ENCODE results near the gene CAV3. TPM values are rescaled to one million over a fixed set of nuclear protein-coding genes. Genes with fewer than 3 reads are reported as not detected.

Gene CAV3
- total and polyA plus RNA-seq, 10 of the 15 experiments (the other 5 are each of a cell fraction or from before 2014, with no cell fraction given): not detected

DNA sequence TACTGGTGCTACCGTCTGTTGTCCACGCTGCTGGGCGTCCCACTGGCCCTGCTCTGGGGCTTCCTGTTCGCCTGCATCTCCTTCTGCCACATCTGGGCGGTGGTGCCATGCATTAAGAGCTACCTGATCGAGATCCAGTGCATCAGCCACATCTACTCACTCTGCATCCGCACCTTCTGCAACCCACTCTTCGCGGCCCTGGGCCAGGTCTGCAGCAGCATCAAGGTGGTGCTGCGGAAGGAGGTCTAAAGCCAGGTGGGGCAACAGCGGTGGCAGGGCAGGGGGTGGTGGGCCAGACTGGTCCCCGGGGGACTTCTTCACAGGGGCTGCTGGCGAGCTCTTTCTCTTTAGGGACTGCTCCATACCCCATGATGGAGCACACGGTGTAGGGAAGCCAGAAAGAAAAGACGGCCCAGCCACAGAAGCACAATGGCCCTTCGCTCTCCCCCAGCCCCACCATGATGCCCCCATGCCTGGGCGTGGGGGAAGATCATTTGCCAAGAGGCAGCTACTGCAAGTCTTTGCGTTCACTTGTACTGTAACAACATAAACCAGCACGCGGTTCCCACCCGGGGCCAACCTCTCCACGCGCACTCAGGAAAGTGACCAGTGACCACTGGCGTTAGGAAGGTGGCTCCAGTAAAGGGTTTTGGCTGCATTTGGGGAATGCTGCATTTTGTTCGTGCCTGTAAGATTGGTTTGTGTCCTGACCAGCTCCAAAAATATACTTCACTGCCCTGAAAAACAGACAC, 12.2 kb downstream of the CAV3 start:
- WGBS (ENCODE audit: insufficient coverage, insufficient replicate concordance, low lambda C conversion rate, missing lambda C conversion rate): 48% methylated on average over 25 of the region's 25 CpGs
- no peak for FAIRE-seq
- H3K4me3 ChIP-seq: no peak overlapping the region
- no peaks in the 10 kb centered on the region for H3K79me2 ChIP-seq (ENCODE audit: control insufficient read depth, insufficient read depth, low read length)
- H3K27ac ChIP-seq (ENCODE audit: control insufficient read depth, insufficient read depth): no peak overlapping the region
- no peaks in the 10 kb centered on the region for H3K4me1 ChIP-seq (ENCODE audit: control insufficient read depth, insufficient read depth, low read length)
- in situ Hi-C loops (cut with MboI): no loop called here
- no peaks in the 10 kb centered on the region; a peak in 1 of 4 replicates for H3K36me3 ChIP-seq (ENCODE audit: control insufficient read depth in 2 of 2, insufficient read depth in 2 of 2, low read length in 1 of 2)
- CTCF ChIA-PET: no interaction called here
- POLR2A ChIA-PET: no interaction called here
- H3K9ac ChIP-seq (ENCODE audit: control insufficient read depth, insufficient read depth, low read length): no peak overlapping the region
- RAD21 ChIA-PET (ENCODE audit: unreplicated experiment): no interaction called here
- no TSS peak for BruUV-seq (replicated peaks)
- intact Hi-C loops (cut with micrococcal nuclease; ENCODE audit: unreplicated experiment): no loop called here
- no peak overlapping the region for H2AFZ ChIP-seq (ENCODE audit: control insufficient read depth, low read depth, low read length)
- no peak for TF ChIP-seq NR2C1 (IDR thresholded peaks at IDR 0.05)
- TF ChIP-seq MYC (IDR thresholded peaks at IDR 0.05; ENCODE audit: insufficient read depth, insufficient read length, insufficient replicate concordance, low read length, severe bottlenecking): no peak
- TF ChIP-seq GATAD2B (conservative IDR thresholded peaks at IDR 0.05; ENCODE audit: low read depth): no peak
- no peak for TF ChIP-seq TARDBP (IDR thresholded peaks at IDR 0.05; ENCODE audit: borderline replicate concordance)
- TF ChIP-seq NRF1 (conservative IDR thresholded peaks at IDR 0.05; ENCODE audit: low read depth, low read length): no peak
- TF ChIP-seq IRF3 (IDR thresholded peaks at IDR 0.05): no peak
- no peak for TF ChIP-seq BCLAF1 (IDR thresholded peaks at IDR 0.05)
- no peak for TF ChIP-seq ZNF207 (IDR thresholded peaks at IDR 0.05; ENCODE audit: borderline replicate concordance)
- no peak for TF ChIP-seq ESRRA (IDR thresholded peaks at IDR 0.05; ENCODE audit: low read length)
- no peak for TF ChIP-seq NKRF (conservative IDR thresholded peaks at IDR 0.05)
- TF ChIP-seq RUNX3 (IDR thresholded peaks at IDR 0.05; ENCODE audit: low read length): no peak
- no peak for TF ChIP-seq STAT3 (IDR thresholded peaks at IDR 0.05; ENCODE audit: low read depth, low read length)
- no peak for TF ChIP-seq MXI1 (IDR thresholded peaks at IDR 0.05; ENCODE audit: low read depth, low read length)
- TF ChIP-seq CBX5 (IDR thresholded peaks at IDR 0.05; ENCODE audit: low read depth): no peak
- TF ChIP-seq SIX5 (IDR thresholded peaks at IDR 0.05; ENCODE audit: low read depth, low read length, severe bottlenecking): no peak
- no peak for TF ChIP-seq EGR1 (IDR thresholded peaks at IDR 0.05; ENCODE audit: borderline replicate concordance in 1 of 2, low read depth in 2 of 2, low read length in 2 of 2)
- TF ChIP-seq TCF12 (IDR thresholded peaks at IDR 0.05; ENCODE audit: low read depth, low read length): no peak
- no peak for ATAC-seq
- no peaks in the 10 kb centered on the region for H3K27me3 ChIP-seq (replicated peaks in 1 of 2; ENCODE audit: control insufficient read depth in 2 of 2, insufficient read depth in 2 of 2, low read length in 1 of 2)
- no peak for DNase-seq (ENCODE audit: low read depth, low spot score)
- no peak overlapping the region for H3K4me2 ChIP-seq (ENCODE audit: control insufficient read depth, insufficient read depth)
- no peaks in the 10 kb centered on the region for H4K20me1 ChIP-seq (ENCODE audit: control insufficient read depth, insufficient read depth)
- SMC1A ChIA-PET (ENCODE audit: uncharacterized antibody, unreplicated experiment): no interaction called here
- no peaks in the 10 kb centered on the region for H3K9me3 ChIP-seq (replicated peaks; ENCODE audit: control insufficient read depth, insufficient read depth, low read length)
